Fibroblast of skin of right biceps (primary cell): ENCODE measurements around the gene TRPM5.
A peak's percentile ranks its signal among the peaks of the same experiment; 100 is the strongest.

Experiments
- DNase-seq: peaks from one replicate; pipeline ENCODE4 v3.0.0-alpha.2; 2013

TRPM5 gene

DNA sequence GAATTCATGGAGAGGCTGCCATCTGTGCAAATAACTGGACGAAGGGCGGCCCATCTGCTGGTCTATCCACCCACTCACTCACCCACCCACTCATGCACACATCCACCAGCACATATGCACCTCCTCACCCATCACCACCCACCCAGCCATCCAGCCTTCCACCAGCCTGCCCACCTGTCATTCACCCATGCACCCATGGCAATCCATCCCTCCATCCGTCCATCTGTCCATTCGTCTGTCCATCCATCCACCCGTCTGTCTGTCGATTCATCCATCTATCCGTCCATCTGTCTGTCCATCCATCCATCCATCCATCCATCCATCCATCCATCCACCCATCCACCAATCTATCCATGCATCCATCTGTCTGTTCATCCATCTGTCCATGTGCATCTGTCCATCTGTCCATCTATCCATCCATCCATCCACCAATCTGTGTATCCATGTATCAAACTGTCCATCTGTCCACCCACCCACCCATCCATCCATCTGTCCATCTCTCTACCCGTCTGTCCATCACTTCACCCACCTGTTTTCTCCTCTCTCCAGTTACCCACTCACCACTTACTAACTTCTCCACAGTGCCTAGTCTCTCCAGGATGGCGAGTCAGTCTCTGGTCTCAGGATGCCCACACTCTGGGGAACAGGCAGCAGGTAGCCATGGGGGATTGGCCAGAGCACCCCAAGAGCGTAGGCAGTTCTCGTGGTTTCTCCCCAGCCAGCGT lies 8.9 kb downstream of the TRPM5 start:
- no peak for DNase-seq

DNA sequence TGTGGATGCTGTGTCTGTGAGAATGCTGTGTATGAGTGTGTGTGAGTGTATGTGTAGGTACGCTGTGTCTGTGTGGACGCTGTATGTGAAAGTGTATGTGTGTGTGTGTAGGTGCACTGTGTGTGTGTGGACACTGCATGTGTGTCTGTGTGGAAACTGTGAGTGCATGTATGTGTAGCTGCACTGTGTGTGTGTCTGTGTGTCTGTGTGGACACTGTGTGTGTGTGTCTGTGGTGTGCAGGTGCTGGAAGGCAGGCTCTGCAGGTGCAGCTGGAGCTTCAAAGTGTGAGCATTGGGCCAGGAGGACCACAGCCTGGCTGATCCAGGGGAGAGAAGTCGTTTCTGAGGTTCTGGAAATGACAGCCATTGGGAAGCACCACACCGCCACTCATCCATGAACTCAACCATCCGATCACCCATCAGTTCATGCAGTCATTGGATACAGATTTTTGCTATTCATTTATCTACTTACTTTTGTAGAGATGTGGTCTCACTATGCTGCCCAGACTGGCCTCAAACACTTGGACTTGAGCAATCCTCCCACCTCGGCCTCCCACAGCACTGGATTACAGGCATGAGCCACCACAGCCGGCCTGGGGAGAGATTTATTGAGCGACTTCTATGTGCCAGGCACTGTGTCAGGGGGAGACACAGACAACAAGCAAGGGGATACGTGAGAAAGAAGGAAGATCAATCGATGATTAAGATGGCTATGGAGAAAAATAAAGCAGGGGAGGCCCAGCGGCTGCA lies 9.6 kb downstream of the TRPM5 start:
- DNase-seq: no peak

DNA sequence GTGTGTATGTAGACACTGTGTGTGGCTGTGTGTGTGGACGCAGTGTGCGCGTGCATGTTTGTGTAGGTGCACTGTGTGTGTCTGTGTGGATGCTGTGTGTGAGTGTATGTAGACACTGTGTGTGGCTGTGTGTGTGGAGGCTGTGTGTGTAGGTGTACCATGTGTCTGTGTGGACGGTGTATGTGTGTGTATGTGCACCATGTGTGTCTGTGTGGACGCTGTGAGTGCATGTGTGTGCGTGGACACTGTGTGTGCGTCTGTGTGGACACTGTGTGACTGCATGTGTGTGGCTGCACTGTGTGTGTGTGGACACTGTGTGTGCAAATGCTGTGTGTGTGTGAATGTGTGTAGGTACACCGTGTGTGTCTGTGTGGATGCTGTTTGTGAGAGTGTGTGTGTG lies 10.3 kb downstream of the TRPM5 start:
- DNase-seq: no peak

DNA sequence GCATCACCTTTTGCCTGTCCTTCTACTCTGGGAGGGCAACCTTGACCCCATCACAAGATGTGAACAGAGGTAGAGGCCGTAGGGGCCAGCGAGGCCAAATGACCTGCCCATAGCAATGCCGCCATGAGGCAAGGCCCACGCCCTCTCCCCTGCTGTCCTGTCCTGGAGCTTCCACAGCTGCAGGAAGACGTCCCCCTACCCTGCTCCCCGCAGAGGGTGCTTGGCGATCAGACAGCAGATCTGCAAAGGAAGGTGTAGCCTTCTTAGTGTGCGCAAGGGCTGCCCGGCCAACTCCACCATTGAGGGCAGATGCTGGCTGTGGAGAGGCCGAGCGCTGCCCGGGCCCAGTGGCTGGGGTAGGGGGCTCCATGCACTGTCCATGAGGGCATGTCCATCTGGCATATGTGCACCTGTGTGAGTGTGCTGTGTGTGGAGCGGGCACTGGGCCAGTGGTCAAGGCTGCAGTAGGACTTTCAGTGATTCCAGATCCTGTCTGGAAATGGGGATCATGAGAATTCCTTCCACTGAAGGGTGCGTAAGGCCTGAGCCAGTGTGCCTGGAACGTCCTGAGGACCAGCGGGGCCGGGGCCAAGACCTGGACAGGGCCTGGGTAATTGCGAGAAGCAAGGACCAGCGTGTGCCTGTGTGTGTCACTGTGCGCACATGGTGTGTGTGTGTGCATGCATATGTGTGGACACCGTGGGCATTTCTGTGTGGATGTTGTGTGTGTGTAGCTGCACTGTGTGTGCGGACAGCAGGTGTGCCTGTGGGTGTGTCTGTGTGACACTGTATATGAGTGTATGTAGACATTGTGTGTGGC lies 11.0 kb downstream of the TRPM5 start:
- no peak for DNase-seq

DNA sequence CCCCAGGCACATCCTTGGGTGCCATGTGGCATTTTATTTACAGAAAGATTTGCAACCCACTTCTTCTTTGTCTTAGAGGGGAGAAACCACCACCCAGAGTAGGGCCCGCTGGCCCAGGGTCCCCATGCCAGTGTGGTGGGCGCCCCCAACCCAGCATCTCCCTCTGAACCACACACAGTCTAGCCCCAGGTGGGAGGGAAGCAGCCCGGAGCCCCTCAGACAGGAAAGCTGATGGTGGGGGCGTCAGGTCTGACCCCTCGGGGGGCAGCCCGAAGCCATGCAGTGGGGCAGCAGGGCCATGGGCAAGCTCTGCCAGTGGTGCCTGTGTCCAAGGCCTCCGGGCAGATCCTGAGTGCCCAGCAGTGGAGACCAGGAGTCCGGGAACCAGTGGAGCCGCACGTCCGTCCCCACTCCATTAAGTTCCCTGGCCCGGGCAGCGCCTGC lies 11.7 kb downstream of the TRPM5 start:
- no peak for DNase-seq

DNA sequence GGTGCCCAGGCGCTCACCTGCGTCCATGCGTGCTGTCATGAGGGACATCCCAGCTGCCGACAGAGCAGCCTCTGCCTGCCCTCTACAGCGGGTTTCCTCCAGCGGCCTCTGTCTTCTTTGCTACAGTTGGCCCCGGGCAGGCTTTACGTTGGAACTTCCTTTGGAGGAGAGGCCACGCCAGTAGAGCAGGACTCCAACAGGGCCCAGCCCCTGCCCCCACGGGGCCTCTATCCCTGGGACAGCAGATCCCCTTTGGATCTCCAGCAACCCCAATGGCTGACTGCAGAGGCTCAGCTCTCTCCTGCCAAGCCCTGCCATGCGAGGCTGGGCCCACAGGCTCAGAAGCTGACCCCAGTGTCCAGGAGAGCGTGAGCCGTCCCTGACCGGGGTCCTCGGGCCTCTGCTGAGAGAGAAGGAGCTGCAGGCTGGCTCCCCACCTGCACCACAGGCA lies 12.1 kb downstream of the TRPM5 start:
- no peak for DNase-seq

DNA sequence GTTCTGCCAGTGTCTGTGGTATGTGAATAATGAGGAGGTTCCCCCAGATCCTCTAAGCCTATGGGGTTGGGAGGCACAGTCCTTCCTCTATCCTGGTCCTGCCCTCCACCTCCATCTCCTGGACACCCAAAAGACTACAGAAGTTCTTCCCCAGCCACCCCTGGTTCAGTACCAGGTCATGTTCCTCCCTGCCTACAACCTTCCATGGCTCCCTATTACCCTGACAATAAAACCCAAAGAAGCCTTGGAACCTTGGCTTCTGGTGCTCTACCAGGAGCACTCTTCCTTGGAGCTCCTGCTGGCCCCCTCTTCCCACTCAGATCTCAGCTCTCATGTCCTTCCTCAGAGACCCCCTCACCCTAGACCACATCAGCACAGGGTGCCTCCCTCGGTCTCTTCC lies 12.9 kb downstream of the TRPM5 start:
- DNase-seq: no peak

DNA sequence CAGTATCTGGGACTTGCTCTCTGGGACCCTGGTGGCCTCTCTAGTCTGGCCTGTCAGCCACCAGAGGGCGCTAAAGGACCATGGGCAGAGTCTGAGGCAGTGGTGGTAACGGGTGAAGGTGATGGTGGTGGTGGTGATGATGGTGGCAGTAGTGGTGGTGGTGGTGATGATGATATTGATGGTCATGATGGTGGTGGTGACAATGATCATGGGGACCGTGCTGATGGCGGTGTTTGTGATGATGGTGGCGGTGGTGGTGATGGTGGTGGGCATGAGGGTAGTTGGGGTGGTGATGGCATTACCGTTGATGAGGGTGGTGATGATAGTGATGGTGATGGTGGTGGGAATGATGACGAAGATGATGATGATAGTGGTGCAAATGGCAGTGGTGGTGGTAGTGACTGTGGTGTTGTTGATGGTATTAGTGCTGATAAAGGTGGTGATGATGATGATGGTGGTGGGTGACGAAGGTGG lies 16.0 kb downstream of the TRPM5 start:
- peak; percentile 32 for DNase-seq

DNA sequence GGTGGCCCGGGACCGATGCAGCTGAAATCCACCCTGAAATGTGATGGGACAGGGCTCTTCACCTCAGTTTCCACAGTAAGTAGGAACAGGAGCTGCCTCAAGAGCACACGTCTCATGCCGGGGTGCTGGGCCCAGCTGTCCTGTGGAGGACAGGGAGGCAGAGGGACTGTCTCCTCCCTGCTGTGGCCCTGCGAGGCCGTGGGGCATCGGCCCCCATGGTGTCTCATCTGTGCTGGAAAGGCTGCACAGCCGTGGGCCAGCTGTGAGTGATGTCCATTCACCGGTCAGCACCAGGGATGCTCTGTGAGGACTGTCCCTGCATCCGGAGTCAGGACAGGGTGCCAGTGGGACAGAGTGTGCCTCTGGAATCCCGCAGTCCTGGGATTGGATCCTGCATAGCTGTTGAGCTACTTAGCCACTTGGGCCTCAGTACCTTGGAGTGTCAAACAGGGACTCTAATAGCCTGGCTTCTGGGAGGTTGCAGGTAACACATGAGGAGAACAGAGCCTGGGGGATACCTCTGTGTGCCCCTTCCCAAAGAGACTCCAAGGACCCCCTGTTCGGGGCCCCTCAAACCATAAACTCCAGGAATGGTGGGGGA lies 16.5 kb downstream of the TRPM5 start:
- DNase-seq: no peak

DNA sequence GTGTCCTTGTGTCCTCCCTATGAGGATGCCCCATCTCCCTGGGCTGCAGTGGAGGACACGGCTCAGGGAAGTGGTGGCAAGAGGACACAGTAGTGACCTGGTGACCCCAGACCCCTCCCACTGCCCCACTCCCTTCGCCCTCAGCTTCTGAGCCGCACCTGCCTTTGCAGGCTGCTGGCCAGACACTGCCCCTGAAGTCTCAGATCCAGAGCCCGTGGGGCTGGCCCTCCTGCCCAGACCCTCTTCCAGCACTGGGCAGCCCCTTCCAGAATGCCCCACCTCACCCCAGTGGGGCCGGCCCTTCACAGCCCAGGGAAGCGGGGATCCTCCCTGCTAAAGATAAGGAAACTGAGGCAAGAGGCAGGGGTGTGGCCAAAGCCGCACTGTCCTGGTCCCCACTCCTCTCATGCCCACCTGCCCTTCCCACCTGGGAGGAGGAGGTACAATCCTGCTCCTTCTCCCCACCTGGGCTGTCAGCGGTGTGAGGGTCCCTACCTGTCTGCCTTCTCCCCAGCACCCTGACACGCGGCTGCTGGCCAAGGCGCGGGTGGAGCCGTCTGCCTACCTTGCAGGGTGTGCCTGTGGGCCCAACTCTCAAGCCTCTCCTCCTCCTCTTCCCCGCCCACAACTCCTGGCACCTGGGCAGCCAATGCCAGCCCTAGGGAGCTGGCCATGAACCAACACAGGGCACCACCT lies 17.3 kb downstream of the TRPM5 start:
- DNase-seq: no peak

DNA sequence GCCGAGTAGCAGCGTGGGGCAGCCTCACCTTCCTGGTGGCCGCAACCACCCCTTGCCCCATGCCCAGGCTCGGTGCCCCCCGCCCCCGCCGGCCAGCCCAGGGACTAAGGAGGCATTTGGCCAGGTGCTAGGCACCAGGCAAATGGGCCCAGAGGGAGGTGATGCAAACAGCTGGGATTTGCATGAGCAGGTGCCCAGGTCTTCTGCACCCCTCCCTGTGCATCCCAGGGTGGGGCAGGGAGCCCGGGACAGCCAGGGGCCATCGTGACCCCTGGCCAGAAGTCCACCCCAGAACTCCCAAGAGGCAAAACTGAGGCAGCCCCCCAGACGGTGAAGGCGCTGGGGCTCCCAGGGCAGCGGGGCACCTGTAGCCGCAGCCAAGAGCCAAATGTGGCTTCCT lies 18.1 kb downstream of the TRPM5 start:
- no peak for DNase-seq

DNA sequence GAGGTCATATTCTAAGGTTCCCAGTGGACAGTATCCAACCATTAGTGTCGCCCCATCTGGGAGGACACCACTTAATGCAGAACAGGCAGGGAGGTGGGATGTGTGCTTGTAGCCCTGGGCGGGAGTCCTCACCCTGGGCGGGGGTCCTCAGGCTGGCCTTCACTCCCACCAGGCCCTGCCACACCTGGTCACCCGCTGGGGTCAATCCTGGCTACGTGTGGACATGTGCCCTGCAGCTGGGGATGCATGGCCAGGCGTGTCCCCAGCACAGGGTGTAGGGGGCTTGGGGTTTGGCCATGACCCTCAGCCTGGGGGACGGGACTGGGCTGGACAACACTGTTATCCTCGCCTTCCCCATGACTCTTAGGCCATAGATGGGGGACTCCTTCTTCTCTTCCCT lies 18.8 kb downstream of the TRPM5 start:
- no peak for DNase-seq

DNA sequence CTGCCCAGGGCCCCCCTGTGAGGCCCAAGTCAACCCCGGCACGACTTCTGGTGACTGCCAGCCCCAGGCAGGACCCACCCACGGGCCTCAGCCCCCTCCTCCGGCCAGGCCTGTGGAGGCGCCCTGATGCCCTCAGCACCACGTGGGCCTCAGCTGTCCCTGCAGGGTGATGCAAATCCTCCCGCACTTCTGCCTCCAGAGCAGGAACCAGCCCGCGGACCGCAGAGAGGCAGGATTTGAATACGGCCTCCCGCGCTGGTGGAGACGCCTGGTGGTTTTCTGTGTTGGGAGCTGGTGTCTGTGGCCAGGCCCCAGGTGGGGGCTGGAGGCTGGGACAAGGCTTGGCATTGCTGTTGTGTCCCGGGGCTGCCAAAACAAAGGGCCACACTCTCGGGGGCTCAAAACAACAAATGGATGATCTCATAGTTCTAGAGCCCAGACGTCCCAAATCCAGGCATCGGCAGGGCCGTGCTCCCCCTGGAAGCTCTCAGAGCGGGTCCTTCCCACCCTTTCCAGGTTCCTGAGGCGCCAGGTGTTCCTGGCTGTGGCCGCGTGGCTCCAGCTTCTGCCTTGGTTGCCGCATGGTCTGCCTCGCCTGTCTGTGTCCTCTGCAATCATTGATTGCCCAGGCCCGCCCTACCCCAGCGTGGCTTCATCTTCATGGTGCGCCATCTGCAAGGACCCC lies 19.4 kb downstream of the TRPM5 start:
- no peak for DNase-seq

DNA sequence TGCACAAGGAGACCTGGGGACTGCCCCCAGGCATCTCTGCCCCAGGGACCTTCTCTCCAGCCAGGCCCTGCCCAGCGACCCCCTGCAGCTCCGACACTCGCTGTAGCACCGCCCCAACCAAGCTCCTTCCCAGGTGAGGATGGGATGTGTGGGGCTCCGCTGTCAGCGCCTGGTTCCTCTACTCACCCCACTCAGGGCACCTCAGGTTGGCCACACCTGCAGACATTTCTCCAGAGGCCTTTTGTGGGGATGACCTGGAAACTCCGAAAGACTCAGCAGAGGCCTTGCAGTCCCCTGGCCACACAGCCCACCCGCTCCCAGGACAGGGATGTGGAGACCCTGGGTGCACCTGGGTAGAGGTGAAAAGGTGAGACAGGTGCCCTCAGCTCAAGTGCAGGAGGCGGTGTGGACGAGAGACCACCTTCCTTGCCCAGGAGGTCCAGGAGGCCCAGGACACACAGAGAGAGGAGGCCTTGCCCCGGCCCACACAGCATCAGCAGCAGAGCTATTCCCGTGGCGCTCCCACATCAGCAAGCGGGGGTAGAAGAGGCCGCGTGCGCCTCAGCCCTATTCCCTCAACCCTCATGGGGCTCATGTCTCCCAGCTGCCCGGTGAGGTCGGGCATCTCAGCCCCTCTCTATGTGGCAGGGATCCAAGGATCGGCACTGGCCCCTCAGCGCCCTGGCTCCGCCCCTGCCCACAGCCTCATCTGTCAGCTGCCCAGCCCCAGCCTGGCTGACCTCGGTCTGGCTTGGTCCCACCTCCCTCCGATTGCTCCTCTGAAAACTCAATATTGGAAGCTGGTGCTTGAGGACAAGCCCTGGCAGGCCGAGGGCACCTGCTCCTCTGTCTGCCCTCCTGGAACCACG lies 20.9 kb downstream of the TRPM5 start:
- DNase-seq: no peak

DNA sequence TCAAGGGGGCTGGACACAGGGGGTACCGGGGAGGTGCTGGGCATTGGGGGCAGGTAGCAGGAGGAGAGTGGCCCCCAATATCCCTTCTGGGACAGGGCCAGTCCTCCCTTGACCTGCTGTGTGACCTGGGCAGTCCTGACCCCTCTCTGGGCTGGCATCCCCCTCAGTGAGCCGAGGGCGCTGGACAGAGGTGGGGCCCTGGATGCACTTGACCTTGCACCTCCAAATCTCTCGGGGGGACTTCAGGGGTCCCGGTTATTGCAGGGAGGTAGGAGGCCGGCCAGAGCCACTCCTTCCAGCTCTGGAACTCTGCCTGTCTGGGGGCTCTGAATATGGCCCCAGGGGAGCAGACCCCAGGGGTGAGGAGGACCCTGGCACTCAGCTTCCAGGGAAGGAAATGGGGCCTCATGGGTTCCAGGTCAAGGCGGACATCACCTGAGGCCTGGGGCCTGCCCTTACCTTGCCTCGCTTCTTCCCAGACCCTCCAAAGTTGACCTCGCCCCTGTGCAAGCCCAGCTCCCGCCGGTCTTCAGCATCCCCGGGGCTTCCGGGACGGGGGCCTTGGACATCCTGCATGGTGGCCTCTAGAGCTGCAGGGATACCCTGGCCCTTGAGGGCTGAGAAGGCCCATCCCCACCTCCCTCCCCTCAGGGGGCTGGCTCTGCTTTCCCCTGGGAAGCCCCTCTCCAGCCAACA lies 21.7 kb downstream of the TRPM5 start:
- DNase-seq: no peak

DNA sequence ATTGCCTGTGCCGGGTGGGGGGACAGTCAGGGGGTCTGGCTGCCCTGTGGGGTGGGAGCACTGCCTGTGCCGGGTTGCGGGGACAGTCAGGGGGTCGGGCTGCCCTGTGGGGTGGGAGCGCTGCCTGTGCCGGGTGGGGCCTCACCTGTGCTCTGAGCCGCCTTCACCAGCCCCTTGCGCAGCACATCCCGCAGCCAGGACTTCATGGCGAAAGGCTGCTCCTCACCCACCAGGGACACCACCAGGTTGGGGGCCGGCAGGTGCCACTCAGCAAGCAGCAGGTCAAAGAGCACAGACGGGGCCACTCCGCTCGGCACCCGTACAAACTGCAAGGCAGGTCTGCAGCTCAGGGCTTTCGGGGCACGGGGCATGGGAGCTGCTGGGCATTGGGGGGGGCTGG lies 22.3 kb downstream of the TRPM5 start:
- DNase-seq: no peak

DNA sequence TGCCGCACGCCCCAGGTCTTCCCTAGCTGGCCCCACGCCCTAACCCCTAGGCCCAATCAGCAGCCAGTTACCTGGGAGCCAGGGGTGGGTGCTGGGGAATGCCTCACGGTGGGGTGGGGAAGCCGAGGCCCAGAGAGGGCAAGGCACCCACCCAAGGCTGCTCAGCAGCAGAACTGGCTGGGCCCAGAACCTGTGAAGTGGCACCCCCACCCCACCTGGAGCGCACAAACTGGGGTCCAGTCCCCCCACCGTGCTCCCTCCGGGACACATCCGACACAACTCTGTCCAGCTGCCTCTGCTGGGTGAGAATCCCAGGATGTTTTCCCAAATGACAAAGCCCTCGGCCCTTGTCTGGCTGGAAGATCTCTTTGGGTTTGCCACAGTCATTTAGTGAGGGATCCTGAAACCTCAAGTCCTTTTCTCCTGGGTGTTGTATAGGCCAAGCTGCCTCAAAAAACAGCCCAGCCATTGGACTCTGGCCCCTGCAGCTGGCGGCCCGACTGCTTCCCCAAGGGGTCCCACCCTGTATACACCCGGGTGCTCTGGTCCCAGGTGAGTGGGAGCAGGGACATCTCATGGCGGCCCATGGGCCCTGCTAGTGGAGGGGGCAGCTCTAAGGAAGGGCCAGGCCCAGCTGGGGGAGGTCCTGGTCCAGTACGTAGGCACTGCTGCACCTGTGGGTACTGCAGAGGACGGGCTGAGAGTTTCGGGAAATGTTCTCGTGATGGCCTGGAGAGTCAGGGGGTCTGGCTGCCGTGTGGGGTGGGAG lies 22.9 kb downstream of the TRPM5 start:
- DNase-seq: no peak

DNA sequence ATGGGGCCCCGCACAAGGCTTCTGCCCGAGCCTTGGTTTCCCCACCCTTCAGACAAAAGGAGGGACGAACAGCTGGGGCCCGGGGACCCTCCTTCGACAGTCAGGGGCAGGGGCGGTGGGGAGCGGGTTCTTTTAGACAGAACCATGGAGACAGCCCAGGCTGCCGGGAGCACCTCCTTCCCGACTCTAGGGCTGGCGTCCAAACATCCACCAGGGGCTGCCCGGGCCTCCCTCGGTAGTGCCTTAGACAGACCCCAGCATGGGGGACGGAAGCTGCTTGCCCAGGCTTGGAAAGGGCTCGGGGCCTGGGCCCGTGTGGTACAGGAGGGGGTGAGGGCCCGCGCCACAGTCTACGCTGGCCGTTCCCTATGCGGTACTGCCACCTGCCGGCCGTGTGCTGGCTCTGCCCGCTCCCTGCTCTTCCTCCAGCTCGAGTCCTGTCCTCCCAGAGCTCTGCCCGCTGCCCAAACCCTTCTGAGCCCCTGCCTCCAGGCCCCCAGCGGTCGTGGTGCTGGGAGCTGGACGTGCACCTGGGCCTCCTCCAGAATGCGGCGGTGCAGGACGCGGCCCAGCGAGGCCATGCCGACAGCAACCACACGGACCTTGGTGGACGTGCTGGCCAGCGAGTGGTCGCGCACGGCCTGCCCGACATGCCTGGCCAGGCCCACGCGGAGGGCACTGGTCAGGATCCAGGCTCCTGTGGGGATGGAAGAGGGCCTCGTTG lies 23.6 kb downstream of the TRPM5 start:
- peak; percentile 60 for DNase-seq
